ENCODE data around the gene TBC1D17.
A peak's percentile ranks its signal among the peaks of the same experiment; 100 is the strongest.

The TBC1D17 gene

DNA sequence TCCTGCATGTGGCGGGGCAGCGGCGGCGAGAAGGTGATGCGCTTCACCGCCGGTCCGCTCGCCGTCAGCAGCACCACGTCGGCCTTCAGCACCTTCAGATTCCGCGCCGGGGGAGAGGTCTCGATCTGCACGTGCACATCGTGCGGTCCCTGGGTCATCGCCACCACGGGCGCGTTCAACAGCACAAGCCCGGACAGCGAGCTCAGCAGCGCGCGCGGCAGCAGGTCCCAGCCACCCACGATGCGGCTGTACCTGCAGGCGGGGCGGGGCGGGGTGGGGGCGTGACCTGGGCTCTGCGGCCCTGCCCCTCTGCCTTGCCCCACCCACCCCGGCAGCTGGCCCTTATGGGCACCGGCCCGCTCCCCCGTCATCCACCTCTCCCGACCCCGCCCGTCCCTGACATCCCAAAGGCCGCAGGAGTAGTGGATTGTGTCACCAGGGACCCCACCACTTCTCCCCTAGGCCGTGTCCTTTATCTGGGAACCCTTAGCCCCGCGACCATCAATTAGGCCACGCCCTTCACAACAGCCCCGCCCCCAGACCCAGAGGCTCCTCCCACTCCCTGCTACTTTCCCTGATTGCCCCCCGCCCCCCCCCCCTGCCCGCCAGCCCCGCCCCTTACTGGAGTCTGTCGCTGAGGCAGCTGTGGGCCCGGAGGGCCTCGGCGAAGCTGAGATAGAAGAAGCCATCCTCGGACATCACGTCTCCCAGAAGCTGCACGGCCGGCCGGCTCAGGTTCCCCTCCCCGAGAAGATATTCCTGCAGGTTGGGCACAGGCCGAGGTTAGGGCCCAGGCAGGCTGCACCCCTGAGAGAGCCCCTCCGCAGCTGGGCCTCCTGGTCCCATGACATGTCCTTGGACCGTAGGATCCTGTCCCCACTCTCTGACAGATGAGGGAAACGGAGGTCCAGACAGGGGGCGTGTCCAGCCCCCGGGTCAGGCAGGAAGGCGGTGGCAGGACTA lies 13.1 kb downstream of the TBC1D17 start:
- DNase-seq (ENCODE audit: low read depth in 2 of 3, low spot score in 1 of 3): peak; percentile 33 to 61 (median 53)

DNA sequence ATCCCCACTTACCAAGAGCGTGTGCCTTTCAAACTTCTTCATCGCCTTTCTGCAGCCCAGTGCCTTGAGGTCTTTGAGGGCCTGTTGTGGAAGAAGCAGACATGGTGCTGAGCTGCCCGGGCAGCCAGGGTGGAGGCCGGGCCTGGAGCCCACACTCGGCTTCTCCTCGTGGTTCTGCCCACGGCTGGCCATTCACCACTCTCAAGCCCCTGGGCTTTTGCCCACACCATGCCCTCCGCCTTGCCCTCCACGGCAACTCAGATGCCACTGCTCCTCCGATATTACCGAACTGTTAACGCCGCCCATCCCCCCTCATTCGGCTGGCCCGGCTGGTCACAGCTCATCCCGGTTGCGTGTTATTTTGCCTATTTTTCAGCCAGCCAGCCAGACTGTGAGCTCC lies 13.9 kb downstream of the TBC1D17 start:
- DNase-seq (ENCODE audit: low read depth in 2 of 3, low spot score in 1 of 3): no peak

DNA sequence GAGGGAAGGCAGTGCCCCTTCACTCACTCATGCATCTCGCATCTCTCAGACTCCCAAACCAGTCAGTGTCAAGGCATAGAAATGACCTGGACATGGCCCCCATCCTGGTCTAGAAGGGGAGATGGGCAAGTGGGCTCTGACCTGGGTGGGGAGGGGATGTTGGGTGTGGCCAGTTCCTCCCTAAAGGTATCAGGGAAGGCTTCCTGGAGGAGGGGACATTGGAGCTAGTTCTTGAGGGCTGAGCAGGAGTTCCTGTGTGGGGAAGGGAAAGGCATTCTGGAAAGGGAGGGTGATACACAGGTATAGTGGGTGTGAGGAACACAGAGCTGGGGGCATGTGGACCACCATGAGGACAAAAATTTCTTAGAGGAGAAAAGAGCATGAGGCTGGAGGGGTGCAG lies 15.2 kb downstream of the TBC1D17 start:
- no peak for DNase-seq (ENCODE audit: low read depth in 2 of 3, low spot score in 1 of 3)

DNA sequence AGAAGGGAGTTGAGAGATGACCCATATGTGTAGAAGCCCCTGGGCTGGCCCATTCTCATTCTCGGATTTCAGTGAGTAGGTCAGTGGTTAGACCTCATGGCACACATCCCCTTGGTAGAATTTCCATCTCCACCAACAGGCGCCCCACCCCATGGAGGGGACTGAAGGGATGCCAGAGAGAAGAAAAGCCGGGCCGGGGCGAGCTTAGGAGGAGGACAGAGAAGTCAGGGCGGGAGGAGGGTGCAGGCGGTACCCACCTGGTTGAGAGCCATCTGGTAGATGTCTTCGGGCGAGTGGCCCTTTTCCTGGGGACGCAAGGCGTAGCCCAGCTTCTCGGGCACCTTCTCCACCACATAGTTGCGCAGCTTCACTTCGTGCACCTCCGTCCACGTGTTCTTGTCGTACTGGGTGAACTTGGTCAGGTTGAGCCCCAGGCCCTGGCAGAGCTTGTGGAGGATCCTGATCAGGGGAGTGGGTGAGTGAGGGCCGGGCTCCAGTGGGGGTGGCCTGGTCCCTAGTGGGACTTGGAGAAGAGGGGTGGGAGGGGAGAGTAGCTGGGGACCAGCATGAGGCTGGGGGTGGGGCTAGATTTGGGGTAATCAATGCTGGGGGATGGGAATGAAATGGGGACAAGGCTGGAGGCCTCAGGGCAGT lies 16.6 kb downstream of the TBC1D17 start:
- no peak for DNase-seq (ENCODE audit: low read depth in 2 of 3, low spot score in 1 of 3)

DNA sequence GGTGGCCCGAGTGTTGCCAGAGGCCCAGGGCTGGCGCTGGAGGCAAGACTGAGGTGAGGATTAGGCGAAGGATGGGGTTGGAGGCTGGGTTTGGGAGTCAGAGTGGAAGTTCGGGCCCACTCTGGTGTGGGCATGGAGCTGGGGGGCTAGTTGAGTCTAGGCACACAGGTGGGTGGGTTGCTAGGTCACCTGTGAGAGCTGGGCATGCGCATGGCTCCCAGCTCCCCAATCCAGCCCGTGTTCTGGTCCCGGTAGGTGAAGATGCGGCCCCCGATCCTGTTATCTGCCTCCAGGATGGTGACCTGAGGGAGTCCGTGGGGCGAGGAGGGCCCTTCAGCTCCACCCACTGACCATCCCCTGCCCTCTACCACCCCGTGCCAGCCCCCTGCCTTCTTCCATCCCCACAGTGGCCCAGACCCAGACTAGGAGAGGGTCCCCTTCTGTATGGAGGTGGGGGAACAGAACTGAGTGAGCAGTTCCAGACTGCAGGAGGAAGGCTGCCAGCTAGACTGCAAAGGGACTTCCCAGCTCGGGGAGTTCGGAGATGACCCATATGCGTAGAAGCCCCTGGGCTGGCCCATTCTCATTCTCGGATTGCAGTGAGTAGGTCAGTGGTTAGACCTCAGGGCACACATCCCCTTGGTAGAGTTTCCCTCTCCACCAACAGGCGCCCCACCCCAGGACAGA lies 17.5 kb downstream of the TBC1D17 start:
- peak; percentile 27 to 54 (median 31) for DNase-seq (ENCODE audit: low read depth in 2 of 3, low spot score in 1 of 3)

DNA sequence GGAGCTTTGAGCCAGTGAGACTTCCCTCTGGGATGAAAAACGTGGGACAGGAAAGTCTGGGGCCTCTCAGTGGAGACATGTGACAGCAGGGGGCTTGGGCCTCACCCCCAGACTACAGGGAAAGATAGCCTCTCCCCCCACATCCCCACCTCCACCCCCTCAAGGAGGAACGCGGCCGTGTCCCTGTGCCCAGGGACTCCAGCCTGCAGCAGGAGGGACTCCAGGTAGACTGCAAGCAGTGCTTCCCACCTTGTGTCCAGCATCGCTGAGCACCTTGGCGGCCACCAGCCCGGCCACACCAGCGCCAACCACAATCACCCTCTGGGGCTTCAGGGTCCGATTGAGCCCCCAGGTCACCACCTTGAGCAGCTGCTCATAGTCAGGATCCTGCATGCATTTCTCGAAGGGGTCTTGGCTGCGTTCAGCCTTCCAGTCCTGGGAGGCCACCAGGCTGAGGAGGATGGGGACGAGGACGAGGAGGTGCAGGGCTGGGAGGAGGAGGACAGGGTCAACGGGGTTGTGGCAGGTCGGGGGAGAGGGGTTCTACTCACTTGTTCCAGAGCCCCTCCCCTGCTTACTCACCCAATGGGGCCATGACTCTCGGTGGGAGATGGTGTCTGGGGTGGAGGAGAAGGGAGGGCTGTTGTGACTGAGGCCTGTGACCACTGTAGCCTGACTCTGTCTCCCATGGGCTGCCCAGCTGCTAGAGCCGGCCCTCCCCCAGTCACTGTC lies 18.2 kb downstream of the TBC1D17 start:
- peak in 1 of 3 donors; percentile 31 for DNase-seq (ENCODE audit: low read depth in 2 of 3, low spot score in 1 of 3)

DNA sequence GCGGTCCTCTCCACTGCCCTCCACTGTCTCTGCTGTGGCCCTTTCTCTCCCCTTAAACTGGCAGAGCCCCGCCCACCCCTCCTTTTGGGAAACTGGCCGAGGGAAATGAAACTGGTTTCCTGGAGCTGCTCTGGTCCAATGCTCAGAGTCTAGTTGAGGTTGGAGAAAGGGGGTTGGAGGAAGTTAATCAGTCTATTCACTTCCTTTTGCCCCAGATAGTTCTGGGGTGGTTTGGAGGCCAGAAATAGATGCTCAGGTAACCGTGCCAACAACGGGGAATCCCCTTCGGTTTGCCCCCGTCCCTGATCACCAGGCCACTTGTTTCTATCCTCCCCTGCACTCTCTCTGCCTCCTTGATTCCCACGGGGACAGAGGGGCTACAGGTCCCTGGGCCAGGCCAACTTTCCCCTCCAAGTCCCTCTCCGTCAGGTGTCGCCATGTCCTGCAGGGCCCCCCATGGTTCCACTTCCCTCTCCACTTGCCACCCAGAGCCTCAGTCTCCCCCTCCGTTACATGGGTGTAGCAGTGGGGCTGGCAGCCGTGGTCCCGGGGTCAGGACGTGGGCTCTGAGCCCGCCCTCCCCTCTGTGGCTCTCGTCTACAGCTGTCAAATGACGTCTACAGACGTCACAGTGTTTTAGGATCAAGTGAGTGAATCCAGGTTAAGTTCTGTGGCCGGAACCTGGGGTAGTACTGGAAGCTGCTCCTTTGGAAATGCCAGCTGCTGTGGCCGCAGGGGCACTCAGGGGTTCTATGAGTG lies 19.5 kb downstream of the TBC1D17 start, which contains the start of gene IL4I1:
Gene IL4I1, minus strand, starts transcription at position 25 of the 759 bp plus-strand sequence. CDS start 727 bp downstream, outside the sequence.
- DNase-seq (ENCODE audit: low read depth in 2 of 3, low spot score in 1 of 3): peak in 2 of 3 donors; percentile 48 to 58

DNA sequence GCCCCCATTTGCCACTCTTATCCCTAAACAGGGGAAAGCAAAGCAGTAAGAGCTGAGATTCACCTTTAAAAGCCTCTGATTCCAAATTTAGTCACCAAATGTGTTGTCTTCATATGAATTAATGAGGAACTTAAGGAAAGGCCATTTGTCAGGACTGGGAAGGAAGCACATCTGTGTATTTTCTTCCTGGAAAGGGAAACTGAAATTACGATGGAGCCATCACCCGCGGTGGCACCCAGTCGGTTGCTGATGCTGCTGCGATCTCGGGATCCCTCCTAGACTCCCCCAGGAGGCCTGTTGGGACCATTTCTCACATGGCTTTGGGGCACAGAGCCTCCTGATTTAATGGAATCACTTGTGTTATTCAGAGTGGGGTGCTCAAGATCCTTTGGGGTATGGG lies 26.6 kb downstream of the TBC1D17 start:
- no peak for DNase-seq (ENCODE audit: low read depth in 2 of 3, low spot score in 1 of 3)

DNA sequence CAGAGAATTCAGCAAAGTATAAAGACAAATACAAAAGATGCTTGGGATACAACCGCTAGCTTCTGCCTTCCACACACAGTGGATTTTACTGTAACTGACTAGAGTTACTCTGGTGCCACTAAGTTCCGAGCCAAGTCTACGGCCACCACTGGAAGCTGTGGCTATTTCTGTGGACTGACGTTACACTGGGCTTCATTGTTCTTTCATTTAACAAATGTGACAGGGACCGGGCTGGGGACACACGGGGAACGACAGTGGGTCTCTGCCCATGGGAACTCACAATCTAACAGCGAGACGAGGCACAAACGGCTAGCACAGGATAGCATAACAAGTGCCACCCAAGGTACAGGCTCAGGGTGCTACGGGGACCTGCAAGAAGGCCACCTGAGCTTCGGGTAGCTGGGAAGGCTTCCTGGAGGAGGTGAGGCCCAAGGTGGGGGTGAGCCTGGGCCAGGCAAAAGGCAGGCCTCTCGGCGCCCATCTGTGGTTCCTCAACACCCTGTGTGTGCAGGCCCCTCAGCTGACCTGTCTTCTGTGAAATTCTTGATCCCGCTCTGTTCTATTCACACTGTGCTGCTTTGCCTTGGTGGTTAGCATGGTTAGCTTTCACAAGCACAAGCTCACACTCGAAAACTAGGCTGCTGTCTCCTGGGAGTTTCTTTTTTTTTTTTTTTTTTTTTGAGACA lies 29.5 kb downstream of the TBC1D17 start:
- DNase-seq (ENCODE audit: low read depth in 2 of 3, low spot score in 1 of 3): no peak

DNA sequence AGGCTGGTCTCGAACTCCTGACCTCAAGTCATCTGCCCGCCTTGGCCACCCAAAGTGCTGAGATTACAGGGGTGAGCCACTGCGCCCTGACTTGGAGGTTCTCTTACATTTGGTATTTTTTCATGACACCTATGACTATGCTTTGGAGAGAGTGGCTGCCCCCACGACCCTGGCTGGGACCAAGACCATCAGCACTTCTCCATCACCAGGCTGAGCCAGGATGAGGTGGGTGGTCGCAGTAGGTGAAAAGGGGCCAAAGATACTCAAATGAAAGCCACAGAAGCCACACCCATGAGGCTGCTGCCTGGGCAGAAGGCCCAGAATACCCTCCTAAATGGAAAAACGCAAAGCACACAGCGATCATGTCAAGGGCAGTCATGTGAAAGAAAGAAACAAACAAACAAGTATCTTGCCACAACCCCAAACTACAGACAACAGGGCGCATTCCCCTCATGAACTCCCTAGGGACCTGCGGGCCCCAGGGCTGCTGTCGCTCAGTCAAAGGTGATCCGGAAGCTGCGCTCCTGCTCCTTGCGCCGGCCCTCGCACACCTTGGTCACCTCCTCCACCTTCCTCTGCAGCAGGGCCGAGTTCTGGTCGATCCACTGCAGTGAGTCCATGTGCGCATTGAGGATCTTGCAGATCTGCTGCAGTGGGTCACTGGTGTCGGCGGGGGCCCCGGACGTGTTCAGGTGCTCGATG lies 30.4 kb downstream of the TBC1D17 start:
- no peak for DNase-seq (ENCODE audit: low read depth in 2 of 3, low spot score in 1 of 3)

DNA sequence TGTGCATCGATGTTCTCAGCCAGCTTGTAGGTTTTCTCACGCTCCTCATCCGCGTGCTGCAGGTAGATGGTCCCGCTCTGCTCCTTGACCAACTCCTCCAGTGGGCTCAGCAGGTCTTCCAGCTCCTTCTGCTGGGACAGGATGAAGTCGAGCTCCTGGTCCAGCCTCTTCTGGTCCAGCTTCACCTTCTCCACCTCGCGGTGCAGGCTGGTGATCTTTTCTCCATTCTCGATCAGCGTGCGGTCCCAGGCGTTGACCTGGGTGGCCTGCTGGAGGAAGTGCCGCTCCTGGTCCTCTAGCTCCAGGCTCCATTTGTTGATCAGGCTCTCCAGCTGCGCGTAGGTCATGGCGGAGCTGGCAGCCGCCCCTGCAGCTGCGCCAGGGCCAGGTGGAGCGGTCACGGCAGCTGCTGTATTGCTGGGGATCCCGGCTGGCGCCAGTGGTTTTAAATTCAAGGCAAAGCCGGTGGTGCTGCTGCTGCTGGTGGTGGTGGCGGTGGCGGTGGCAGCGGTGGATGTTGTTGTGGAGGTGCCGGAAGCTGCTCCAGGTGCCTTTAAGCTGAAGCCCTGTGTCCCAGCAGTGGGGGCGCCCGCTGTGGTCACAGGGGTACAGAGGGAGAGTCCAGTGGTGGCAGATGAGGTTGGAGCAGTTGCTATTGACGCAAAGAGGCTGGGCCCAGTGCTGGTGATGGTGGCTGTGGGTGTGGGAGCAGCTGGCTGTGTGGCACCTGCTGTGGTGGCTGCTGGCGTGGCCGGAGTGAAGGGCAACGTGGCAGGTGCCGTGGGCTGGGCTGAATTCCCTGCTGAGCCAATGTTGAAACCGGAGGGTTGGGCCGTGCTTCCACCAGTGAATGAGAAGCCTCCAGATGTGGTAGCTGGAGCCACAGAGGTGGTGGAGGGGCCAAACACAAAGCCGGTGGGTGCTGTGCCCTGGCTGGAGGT lies 31.2 kb downstream of the TBC1D17 start:
- DNase-seq (ENCODE audit: low read depth in 2 of 3, low spot score in 1 of 3): no peak

DNA sequence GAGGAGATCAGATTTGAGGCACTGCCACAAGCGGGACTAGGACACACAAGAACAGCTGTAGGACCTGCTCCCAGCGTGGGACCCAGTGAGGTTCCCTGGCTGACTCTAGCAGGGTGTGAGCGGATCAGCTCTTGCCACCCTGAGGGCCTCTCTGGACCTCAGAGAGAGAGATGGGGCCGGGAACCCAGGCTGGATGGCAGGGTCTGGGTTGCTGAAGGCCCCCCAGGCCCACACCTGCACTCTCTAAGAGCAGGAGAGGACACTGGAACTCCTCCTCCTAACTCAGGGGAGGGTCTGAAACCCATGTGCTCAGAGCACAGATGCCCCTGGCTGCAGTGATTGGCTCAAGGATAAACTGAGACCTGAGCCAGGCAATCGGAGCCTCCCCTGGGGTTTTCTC lies 32.7 kb downstream of the TBC1D17 start:
- DNase-seq (ENCODE audit: low read depth in 2 of 3, low spot score in 1 of 3): no peak

DNA sequence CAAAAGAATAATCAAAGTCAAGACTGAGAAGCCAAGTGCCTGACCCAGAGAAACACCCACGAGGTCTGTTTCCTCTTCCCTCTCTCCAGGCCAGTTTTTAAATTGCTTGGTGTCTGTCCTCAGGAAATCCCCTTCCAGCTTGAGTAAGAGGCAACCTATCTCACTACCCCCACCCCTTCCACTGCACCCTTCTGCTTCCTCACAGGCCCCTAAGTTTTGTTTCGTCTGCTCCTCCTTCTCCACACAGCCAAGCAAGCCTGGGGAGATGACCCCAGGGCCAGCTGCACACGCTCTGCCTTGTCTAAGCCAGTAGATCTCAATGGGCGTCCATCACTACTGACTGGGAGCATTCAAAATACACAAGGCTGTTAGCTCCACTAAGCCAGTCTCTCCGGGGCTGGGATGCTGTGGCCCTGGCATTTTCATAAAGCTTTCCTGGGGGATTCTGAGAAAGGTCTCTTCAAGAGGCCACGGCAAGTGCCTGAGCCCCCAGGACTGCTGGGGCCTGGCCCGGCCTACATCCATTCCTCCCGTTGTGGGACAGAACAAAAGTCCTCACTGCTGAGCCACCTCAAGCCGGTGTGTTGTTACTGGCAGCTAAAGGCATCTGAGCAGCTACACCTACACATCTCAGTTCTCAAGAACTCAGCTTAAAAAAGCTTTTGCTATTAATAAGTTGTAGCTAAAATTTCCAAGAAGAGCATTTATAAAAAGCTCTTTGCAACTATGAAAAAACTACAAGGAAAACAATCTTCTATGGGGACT lies 34.1 kb downstream of the TBC1D17 start:
- DNase-seq (ENCODE audit: low read depth in 2 of 3, low spot score in 1 of 3): peak in 1 of 3 donors; percentile 36

DNA sequence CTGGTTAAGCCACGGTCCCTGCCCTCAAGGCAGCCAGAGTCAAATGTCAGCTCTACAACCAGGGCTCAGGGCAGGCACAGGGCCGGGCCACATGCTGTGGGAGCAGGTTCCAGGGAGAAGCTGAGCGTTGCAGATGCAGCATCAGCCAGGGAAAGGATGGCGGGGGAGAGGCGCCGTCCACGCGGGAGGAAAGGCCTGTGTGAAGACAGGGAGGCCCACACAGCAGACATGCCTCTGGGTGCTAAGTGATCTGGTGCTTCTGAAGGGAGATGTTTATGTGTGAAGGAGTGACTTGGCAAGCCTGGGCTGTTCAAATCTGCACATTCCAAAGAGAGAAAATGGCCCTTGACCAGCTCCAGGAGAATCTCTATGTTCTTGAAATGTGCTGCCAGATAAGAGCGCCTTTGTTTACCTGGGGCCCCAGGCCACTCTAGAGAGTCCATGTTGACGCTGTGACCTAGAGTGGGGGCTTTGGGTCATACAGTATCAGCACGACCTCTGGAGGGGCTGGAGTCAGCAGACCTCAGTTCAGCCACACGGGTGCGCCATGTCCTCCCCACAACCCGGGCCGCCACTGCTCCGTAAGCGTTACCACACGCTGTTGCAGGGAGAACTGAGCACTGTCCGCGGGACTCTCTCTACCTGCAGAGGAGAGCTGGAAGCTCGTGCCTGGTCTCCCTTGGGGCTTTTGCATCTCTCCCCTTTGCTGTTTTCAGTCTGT lies 35.6 kb downstream of the TBC1D17 start:
- no peak for DNase-seq (ENCODE audit: low read depth in 2 of 3, low spot score in 1 of 3)

DNA sequence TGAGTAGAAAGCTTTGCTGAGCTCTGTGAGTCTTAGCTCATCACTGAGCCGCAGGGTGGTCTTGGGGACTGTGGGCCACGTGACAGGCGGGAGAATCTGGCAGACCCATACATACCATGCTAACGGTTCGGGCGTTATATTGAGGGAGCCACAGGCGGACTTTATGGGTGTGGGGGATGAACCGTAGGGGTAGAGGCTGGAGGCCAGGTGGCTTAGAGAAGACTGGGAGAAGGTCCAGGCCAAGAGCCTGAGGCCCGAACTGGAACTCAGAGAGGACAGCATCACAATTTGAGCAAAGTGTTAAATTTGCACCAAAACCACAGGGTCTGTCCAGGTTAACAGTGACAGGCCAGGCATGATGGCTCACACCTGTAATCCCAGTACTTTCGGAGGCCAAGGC lies 36.2 kb downstream of the TBC1D17 start:
- DNase-seq (ENCODE audit: low read depth in 2 of 3, low spot score in 1 of 3): no peak

DNA sequence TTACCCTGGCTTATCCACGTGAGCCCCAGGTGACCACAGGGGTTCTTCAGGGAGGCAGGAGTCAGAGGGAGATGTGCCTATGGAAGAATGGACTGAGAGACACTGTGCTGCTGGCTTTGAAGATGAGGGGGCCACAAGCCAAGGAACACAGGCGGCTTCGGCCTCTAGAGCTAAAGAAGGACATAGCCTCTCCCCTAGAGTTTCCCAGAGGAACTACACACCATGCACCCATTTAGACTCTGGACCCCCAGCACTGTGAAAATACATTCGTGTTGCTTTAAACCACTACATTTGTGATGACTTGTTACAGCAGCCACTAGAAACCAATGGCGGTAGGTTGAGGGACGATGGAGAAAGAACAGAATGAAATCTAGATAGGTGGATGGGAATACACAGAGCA lies 37.8 kb downstream of the TBC1D17 start:
- no peak for DNase-seq (ENCODE audit: low read depth in 2 of 3, low spot score in 1 of 3)

Data from stimulated activated CD4-positive, alpha-beta T cell treated with anti-CD3 and anti-CD28 coated beads, Interleukin-12 subunit alpha, Interleukin-12 subunit beta, amount 100 ng/mL, for 48 hours (primary cell).